Activated CD4-positive, alpha-beta T cell treated with anti-CD3 and anti-CD28 coated beads for 36 hours (primary cell): ENCODE data around the gene SIVA1. TPM values are rescaled to one million over a fixed set of nuclear protein-coding genes. Genes with fewer than 3 reads are reported as not detected.

Experiments used
- ATAC-seq: fragments of 200-7000 bp; cut with Tn5 transposase; one replicate; pipeline ENCODE4 v1.10.0; 2021; ENCODE audit warnings: mild to moderate bottlenecking, moderate library complexity
- CTCF ChIA-PET: fragments of 350-600 bp; sonication (Branson Sonifier 250); formaldehyde crosslinking; loops from one replicate; lab custom pipeline; 2021; ENCODE audit warnings: antibody characterized with exemption; lab: Charles Lee
- POLR2A ChIA-PET: fragments of 350-600 bp; sonication (Branson Sonifier 250); formaldehyde crosslinking; loops from one replicate; lab custom pipeline; 2021; ENCODE audit warnings: antibody characterized with exemption, inconsistent platforms; lab: Charles Lee
- DNase-seq: peaks from one replicate; pipeline ENCODE4 v3.0.0-alpha.2; 2020
- H3K27ac Mint-ChIP-seq: one replicate; pipeline ENCODE4 v1.8.0; 2021; ENCODE audit warnings: mixed read lengths
- H3K27me3 Mint-ChIP-seq: one replicate; pipeline ENCODE4 v1.8.0; 2021; ENCODE audit warnings: mixed read lengths
- H3K36me3 Mint-ChIP-seq: one replicate; pipeline ENCODE4 v1.8.0; 2021; ENCODE audit warnings: low read depth, mixed read lengths
- H3K4me1 Mint-ChIP-seq: one replicate; pipeline ENCODE4 v1.8.0; 2021; ENCODE audit warnings: mixed read lengths
- H3K4me3 Mint-ChIP-seq: one replicate; pipeline ENCODE4 v1.8.0; 2021; ENCODE audit warnings: mild to moderate bottlenecking, moderate library complexity, mixed read lengths
- H3K9me3 Mint-ChIP-seq: one replicate; pipeline ENCODE4 v1.8.0; 2021; ENCODE audit warnings: low read depth, mixed read lengths
- intact Hi-C, 2 experiments: fragments of 100-400 bp; cut with DNase I in 1 of 2; cut with micrococcal nuclease in 1 of 2; formaldehyde crosslinking; loops; one replicate each; pipeline versions ENCODE4 v1.14.2 to v1.15.1; 2022 to 2024; cut with DNase I, micrococcal nuclease
- total RNA-seq, 2 experiments: library from RNA; stranded (reverse); gene quantifications; one replicate each; pipeline ENCODE4 v1.2.3, GENCODE V29; 2021

Gene SIVA1
- total RNA-seq, 2 experiments from 2014 or later, result 47.1 to 97.1 TPM

DNA sequence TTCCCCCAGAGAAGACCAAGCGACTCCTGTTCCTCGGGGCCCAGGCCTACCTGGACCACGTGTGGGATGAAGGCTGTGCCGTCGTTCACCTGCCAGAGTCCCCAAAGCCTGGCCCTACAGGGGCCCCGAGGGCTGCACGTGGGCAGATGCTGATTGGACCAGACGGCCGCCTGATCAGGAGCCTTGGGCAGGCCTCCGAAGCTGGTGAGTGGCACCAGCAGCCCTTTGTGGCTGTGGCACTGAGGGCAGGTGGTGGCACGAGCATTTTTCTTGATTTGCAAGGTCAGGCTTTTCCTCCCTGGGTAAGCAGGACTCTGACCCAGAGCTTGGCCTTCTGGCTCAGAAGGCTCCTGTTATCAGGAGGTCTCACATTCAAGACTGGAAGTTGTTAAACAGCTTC, 2.7 kb downstream of the SIVA1 start:
- POLR2A ChIA-PET, result interaction anchor here (0.7 kb wide), 1 partner anchor 8 kb away, joined by 3 read pairs; no protein-coding TSS in a partner anchor
- intact Hi-C loops, result no loop called here
- H3K27me3 Mint-ChIP-seq, result no peaks in the 10 kb centered on the region
- CTCF ChIA-PET, result interaction anchor here (0.9 to 1.1 kb wide), 2 partner anchors 13 to 70 kb away, joined by 4 to 6 read pairs; no protein-coding TSS in a partner anchor
- ATAC-seq (no peak), DNase-seq (no peak)
- no peak overlapping the region for H3K27ac Mint-ChIP-seq
- peaks cover 33% of the 10 kb centered on the region for H3K36me3 Mint-ChIP-seq
- peaks cover 33% of the 10 kb centered on the region for H3K4me1 Mint-ChIP-seq
- H3K9me3 Mint-ChIP-seq, result no peaks in the 10 kb centered on the region
- H3K4me3 Mint-ChIP-seq, result no peak overlapping the region

DNA sequence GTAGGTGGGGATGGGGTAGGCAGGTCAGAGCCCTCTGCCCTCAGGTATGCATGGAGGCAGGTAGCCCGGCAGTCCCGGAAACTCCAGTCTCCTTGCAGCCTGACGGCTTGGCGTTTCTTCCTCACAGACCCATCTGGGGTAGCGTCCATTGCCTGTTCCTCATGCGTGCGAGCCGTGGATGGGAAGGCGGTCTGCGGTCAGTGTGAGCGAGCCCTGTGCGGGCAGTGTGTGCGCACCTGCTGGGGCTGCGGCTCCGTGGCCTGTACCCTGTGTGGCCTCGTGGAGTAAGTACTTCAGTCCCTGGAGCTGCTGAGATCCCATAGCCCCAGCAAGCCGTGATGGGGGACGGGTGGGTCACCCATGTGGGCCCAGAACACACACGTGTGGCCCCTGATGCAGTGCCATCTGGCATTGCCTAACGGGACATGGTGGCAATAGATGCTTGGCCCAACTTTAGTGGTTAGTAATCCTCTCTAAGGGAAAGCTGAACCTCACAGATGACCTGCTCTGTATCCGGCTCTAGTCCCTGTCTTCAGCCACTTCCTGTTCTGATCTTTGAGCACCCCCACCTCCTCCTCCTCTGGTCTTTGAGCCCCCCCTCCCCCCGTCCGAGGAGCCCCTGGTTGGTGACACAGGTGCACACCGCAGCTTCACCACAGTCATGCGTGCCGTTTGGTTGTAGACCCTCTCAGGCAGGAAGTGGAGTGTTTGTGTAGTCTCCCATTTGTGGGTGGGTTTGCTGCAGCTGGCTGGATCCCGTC, 3.7 kb downstream of the SIVA1 start:
- H3K9me3 Mint-ChIP-seq, result no peaks in the 10 kb centered on the region
- ATAC-seq (no peak), DNase-seq (no peak)
- H3K36me3 Mint-ChIP-seq, result peaks cover 36% of the 10 kb centered on the region
- no peak overlapping the region for H3K4me3 Mint-ChIP-seq
- H3K27ac Mint-ChIP-seq, result peak overlapping the region; percentile 24
- ChIA-PET CTCF (interaction anchor here (0.6 to 1.1 kb wide), 2 partner anchors 12 to 1164 kb away, joined by 3 to 4 read pairs; no protein-coding TSS in a partner anchor), POLR2A (no interaction called here)
- intact Hi-C loops, result no loop called here
- H3K27me3 Mint-ChIP-seq, result no peaks in the 10 kb centered on the region
- H3K4me1 Mint-ChIP-seq, result peaks cover 33% of the 10 kb centered on the region

DNA sequence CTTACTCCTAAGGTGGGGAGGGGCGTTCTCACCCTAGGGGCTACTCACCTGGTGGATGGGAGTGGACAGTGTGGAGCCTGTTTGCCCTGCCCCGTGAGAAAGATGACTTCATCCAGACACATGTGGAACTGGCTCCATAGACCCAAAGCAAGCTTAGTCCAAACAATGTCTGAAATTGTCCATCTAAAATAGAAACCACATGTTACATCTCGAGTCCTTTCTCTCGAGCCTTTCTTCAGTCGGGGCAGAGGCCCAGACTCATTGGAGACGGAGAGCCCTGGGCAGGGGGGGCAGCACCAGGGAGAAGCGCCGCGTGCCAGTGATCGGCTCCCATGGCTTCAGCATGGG, 4.3 kb downstream of the SIVA1 start:
- DNase-seq, result no peak
- Mint-ChIP-seq H3K27ac (peak overlapping the region; percentile 24), H3K9me3 (no peaks in the 10 kb centered on the region), H3K27me3 (no peaks in the 10 kb centered on the region), H3K4me1 (peaks cover 33% of the 10 kb centered on the region), H3K4me3 (no peak overlapping the region), H3K36me3 (peaks cover 41% of the 10 kb centered on the region)
- ATAC-seq, result no peak
- CTCF ChIA-PET, result interaction anchor here (0.6 to 3.0 kb wide), 2 partner anchors 11 to 1165 kb away, joined by 3 to 12 read pairs; no protein-coding TSS in a partner anchor
- intact Hi-C loops, result no loop called here
- POLR2A ChIA-PET, result no interaction called here

DNA sequence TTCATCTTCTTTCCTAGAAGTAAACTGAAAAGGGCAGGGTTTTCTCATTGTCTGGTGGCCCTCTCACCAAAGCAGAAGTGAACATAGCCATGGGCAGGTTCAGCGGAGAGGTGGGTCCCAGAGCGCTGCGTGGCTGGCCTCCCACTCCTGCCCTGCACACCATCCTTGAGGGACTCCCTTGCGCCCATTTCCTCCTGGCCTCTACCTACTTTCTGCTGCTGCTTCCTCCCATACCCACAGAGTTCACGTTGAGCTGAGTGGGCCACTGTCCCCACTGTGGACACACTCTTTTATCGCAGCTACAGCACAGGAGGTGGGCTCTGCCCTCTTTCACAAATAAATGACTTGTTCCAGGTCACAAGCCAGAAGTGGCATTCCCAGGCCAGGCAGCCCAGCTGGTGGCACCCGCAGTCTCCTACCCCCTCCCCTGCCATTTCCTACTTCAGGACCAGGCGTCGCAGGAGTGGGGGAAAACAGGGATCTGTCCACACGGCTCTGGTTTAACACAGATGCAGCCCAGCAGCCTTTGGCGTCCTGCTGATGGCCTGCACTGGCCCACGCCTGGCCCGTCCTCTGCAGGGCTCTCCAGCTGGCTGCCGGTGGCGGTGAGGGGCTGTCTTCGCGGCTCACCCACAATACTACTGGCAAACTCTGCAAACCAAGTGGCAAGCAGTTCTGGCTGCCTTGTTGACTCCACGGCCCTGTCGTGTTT, 4.9 kb downstream of the SIVA1 start:
- no peak overlapping the region for H3K4me3 Mint-ChIP-seq
- H3K4me1 Mint-ChIP-seq, result peaks cover 33% of the 10 kb centered on the region
- H3K9me3 Mint-ChIP-seq, result no peaks in the 10 kb centered on the region
- H3K36me3 Mint-ChIP-seq, result peaks cover 43% of the 10 kb centered on the region
- DNase-seq, result no peak
- ChIA-PET CTCF (interaction anchor here (0.6 to 3.0 kb wide), 2 partner anchors 11 to 1166 kb away, joined by 3 to 12 read pairs; no protein-coding TSS in a partner anchor), POLR2A (no interaction called here)
- peak overlapping the region; percentile 34 for H3K27ac Mint-ChIP-seq
- intact Hi-C loops, result no loop called here
- H3K27me3 Mint-ChIP-seq, result no peaks in the 10 kb centered on the region
- ATAC-seq, result no peak

DNA sequence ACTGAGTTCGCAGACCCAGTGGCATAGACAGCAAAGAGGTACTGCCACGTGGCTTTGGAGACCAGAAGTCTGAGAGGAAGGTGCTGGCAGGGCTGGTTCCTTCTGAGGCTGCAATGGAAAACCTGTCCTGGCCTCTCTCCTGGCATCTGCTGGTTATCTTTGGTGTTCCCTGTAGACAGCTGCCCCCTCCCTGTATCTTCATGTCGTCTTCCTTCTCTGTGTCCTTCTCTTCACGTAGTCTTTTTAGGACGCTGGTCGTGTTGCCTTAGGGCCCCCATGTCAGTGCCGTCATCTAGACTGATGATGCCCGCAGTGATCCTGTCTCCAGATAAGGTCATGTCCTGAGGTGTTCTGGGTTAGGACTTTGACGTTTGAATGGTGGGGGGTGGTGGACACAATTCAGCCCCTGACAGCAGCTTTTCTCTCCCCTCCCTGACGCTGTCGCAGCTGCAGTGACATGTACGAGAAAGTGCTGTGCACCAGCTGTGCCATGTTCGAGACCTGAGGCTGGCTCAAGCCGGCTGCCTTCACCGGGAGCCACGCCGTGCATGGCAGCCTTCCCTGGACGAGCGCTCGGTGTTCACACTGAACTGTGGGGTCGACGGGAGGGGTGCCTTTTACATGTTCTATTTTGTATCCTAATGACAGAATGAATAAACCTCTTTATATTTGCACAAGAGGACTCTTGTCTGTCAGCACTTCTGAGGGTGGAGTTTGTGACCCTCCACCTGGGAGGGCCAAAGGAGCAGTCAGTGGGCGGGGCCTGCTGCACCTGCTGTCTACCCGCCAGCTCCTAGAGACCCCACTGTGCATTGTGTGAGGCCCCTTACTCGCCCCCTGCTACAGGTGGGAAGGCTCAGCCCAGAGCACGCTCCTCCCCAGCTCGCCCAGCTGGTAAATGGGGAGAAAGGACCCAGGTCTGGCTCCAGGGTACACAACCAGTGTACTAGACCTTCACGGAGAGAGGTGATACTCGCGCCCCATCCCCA, 6.3 kb downstream of the SIVA1 start:
- Mint-ChIP-seq H3K9me3 (no peaks in the 10 kb centered on the region), H3K4me1 (peaks cover 26% of the 10 kb centered on the region), H3K4me3 (no peak overlapping the region), H3K27me3 (no peaks in the 10 kb centered on the region), H3K27ac (no peak overlapping the region), H3K36me3 (peaks cover 37% of the 10 kb centered on the region)
- ChIA-PET POLR2A (no interaction called here), CTCF (interaction anchor here (0.5 to 3.0 kb wide), 3 partner anchors 9 to 1220 kb away, joined by 3 to 12 read pairs (median 3); no protein-coding TSS in a partner anchor)
- intact Hi-C loops, result no loop called here
- no peak for DNase-seq
- no peak for ATAC-seq

DNA sequence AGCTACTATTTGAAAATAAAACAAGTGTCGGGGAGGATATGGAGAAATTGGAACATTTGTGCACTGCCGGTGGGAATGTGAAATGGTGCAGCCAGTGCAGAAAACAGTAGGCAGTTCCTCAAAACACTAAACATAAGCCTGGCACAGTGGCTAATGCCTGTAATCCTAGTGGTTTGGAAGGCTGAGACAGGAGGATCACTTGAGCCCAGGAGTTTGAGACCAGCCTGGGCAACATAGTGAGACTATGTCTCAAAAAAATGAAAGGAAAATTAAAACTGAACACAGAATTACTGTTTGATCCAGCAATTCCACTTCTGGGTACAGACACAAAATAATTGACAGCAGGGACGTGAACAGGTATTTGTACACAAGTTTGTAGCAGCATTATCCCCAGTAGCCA, 12.6 kb downstream of the SIVA1 start:
- Mint-ChIP-seq H3K36me3 (peaks cover 18% of the 10 kb centered on the region), H3K27me3 (no peaks in the 10 kb centered on the region), H3K4me1 (peaks cover 8% of the 10 kb centered on the region), H3K9me3 (no peaks in the 10 kb centered on the region), H3K4me3 (no peak overlapping the region), H3K27ac (no peak overlapping the region)
- no peak for DNase-seq
- intact Hi-C loops, result no loop called here
- ATAC-seq, result no peak
- POLR2A ChIA-PET, result no interaction called here
- CTCF ChIA-PET, result interaction anchor here (1.5 to 3.5 kb wide), 2 partner anchors 12 to 61 kb away, joined by 12 to 24 read pairs; partner anchors contain the start of gene SIVA1

DNA sequence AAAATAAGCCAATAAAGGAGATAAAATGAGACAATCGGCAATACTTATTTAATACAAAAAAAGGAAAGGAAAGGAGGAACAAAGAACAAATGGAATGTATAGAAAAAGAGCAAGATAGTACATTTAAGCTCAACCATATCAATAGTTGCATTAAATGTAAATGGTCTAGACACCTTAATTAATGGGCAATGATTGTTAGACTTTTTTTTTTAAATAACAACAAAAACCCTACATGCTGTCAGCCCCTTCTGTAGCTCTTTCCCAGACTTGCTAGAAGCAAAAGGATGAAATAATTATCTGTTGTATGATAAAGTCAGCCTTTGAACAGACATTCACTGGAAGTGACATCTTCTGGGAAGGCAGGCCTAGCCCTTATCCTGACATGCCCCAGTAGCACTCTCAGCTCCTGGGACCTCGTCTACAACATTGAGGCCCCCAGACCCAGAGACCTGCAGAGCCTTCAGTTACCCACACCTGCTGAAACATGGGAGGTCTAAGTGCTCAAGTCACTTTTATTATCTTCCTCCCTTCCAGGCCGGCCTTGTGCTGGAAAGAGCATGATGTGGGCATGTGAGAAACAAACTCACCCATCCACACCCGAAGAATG, 13.4 kb downstream of the SIVA1 start:
- peaks cover 8% of the 10 kb centered on the region for H3K4me1 Mint-ChIP-seq
- DNase-seq (no peak), ATAC-seq (no peak)
- intact Hi-C loops, result no loop called here
- POLR2A ChIA-PET, result no interaction called here
- no peaks in the 10 kb centered on the region for H3K27me3 Mint-ChIP-seq
- CTCF ChIA-PET, result interaction anchor here (0.8 to 3.5 kb wide), 5 partner anchors 13 to 102 kb away, joined by 3 to 24 read pairs (median 3); partner anchors contain the start of genes SIVA1 and ZBTB42
- peaks cover 24% of the 10 kb centered on the region for H3K36me3 Mint-ChIP-seq
- no peaks in the 10 kb centered on the region for H3K9me3 Mint-ChIP-seq
- no peak overlapping the region for H3K4me3 Mint-ChIP-seq
- no peak overlapping the region for H3K27ac Mint-ChIP-seq

DNA sequence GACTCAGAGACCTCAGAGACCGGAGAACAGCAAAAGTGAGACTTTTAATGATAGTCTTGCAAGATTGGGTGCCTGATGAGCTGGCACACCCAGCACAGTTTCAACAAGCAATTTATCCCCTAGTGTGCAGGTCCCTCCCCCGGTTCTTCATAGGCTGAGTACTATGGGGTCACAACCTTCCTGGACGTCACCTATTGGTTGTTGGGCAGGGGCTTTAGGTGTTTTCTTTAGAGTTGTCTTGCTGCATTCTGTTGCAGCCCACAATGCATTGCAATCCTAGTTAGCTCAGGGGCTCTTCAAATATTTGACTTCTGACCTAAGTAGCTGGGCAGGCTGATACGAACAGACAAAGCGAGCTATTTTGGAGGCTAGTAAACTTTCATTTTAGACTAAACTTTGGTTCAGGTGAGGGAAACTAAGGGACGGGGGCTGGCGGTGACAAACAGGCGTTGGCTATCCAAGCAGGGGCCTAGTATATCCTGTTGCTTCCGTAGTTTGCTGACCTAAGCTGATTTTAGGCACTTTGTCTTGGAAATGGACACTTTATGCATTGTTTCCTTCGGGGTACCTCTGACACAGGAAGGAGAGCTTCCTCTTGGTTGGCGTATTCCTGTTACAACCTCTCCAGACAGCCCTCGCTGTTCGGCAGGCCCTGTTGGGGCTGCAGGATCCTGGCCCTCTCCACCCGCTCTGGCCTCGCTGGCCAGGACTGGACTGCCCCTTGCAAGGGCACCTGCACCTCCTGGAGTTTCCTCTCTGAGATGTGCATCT, 14.1 kb downstream of the SIVA1 start:
- DNase-seq (no peak), ATAC-seq (no peak)
- Mint-ChIP-seq H3K36me3 (peaks cover 26% of the 10 kb centered on the region), H3K4me3 (no peak overlapping the region), H3K9me3 (no peaks in the 10 kb centered on the region), H3K4me1 (peaks cover 8% of the 10 kb centered on the region), H3K27ac (no peak overlapping the region), H3K27me3 (no peaks in the 10 kb centered on the region)
- ChIA-PET CTCF (interaction anchor here (0.8 to 3.5 kb wide), 5 partner anchors 14 to 101 kb away, joined by 3 to 24 read pairs (median 3); partner anchors contain the start of genes SIVA1 and ZBTB42), POLR2A (no interaction called here)
- intact Hi-C loops, result no loop called here

DNA sequence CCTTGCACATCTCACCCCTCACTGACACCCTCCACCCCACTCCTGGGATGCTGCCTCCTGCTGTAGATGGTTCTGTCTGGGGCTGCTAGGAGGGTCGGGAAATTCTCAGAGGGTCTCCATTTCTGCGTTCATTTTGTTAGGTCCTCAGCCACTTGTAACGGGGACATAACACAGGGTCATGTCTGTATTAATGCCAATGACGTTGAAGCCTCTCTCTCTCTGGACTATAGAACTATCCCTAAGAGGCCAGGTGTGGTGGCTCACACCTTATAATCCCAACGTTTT, 14.6 kb downstream of the SIVA1 start:
- ChIA-PET CTCF (interaction anchor here (2.2 to 3.5 kb wide), 2 partner anchors 14 to 58 kb away, joined by 24 to 26 read pairs; partner anchors contain the start of gene SIVA1), POLR2A (no interaction called here)
- Mint-ChIP-seq H3K27ac (no peak overlapping the region), H3K4me1 (peaks cover 8% of the 10 kb centered on the region), H3K4me3 (no peak overlapping the region), H3K36me3 (peaks cover 26% of the 10 kb centered on the region), H3K9me3 (no peaks in the 10 kb centered on the region), H3K27me3 (no peaks in the 10 kb centered on the region)
- intact Hi-C loops, result no loop called here
- no peak for DNase-seq
- no peak for ATAC-seq
